Measurements from ENCODE around the gene CIB2. TPM values are rescaled to one million over a fixed set of nuclear protein-coding genes. Genes with fewer than 3 reads are reported as not detected.
A peak's percentile ranks its signal among the peaks of the same experiment; 100 is the strongest.

CIB2 gene
- total RNA-seq, 1 donor: 11.7 TPM

- TF ChIP-seq CTCF (IDR thresholded peaks at IDR 0.05; ENCODE audit: insufficient read depth, low read depth, low read length): no peak
- no peak overlapping the region for H3K4me3 ChIP-seq (ENCODE audit: low read depth, low read length)
- peak; percentile 68 for DNase-seq (ENCODE audit: low read depth)
These were observed 45.3 kb downstream of the CIB2 start for GRCh38 chr15:78085928-78086327.

- TF ChIP-seq CTCF (IDR thresholded peaks at IDR 0.05; ENCODE audit: insufficient read depth, low read depth, low read length): no peak
- DNase-seq (ENCODE audit: low read depth): no peak
- no peak overlapping the region for H3K4me3 ChIP-seq (ENCODE audit: low read depth, low read length)
These were observed 46.8 kb downstream of the CIB2 start for GRCh38 chr15:78084449-78084750.

GRCh38 chr15:78083687-78084448 lies 47.4 kb downstream of the CIB2 start:
- no peak for TF ChIP-seq CTCF (IDR thresholded peaks at IDR 0.05; ENCODE audit: insufficient read depth, low read depth, low read length)
- no peak overlapping the region for H3K4me3 ChIP-seq (ENCODE audit: low read depth, low read length)
- DNase-seq (ENCODE audit: low read depth): no peak

GRCh38 chr15:78083186-78083585 lies 48.1 kb downstream of the CIB2 start:
- no peak for DNase-seq (ENCODE audit: low read depth)
- TF ChIP-seq CTCF (IDR thresholded peaks at IDR 0.05; ENCODE audit: insufficient read depth, low read depth, low read length): no peak
- H3K4me3 ChIP-seq (ENCODE audit: low read depth, low read length): no peak overlapping the region

GRCh38 chr15:78082743-78083110 lies 48.5 kb downstream of the CIB2 start:
- no peak for TF ChIP-seq CTCF (IDR thresholded peaks at IDR 0.05; ENCODE audit: insufficient read depth, low read depth, low read length)
- DNase-seq (ENCODE audit: low read depth): no peak
- H3K4me3 ChIP-seq (ENCODE audit: low read depth, low read length): no peak overlapping the region

- DNase-seq (ENCODE audit: low read depth): peak; percentile 91
- no peak for TF ChIP-seq CTCF (IDR thresholded peaks at IDR 0.05; ENCODE audit: insufficient read depth, low read depth, low read length)
- H3K4me3 ChIP-seq (ENCODE audit: low read depth, low read length): no peak overlapping the region
These were observed 49.0 kb downstream of the CIB2 start for GRCh38 chr15:78082106-78082742.

GRCh38 chr15:78080088-78080460 lies 51.2 kb downstream of the CIB2 start:
- no peak overlapping the region for H3K4me3 ChIP-seq (ENCODE audit: low read depth, low read length)
- no peak for DNase-seq (ENCODE audit: low read depth)
- TF ChIP-seq CTCF (IDR thresholded peaks at IDR 0.05; ENCODE audit: insufficient read depth, low read depth, low read length): no peak

Measured in fibroblast of villous mesenchyme (primary cell).